Measurements from ENCODE around the gene ALKBH6. TPM values are rescaled to one million over a fixed set of nuclear protein-coding genes. Genes with fewer than 3 reads are reported as not detected.

The ALKBH6 gene
- total RNA-seq, 1 donor from 2014 or later = 16.0 TPM

- peaks cover 9% of the 10 kb centered on the region for H3K27me3 Mint-ChIP-seq (ENCODE audit: unreplicated experiment)
- no peak overlapping the region for H3K4me3 Mint-ChIP-seq (ENCODE audit: unreplicated experiment)
- TF ChIP-seq CTCF (IDR thresholded peaks at IDR 0.05) = no peak
- no peak overlapping the region for H3K27ac Mint-ChIP-seq (ENCODE audit: unreplicated experiment)
- no peaks in the 10 kb centered on the region for H3K36me3 Mint-ChIP-seq (ENCODE audit: unreplicated experiment)
- no peak for DNase-seq (ENCODE audit: extremely low spot score, unreplicated experiment)
- no peaks in the 10 kb centered on the region for H3K9me3 Mint-ChIP-seq (ENCODE audit: unreplicated experiment)
- H3K4me1 Mint-ChIP-seq (ENCODE audit: unreplicated experiment) = no peaks in the 10 kb centered on the region
Observed at GRCh38 chr19:35978832-35979365, 35.1 kb downstream of the ALKBH6 start.

DNA sequence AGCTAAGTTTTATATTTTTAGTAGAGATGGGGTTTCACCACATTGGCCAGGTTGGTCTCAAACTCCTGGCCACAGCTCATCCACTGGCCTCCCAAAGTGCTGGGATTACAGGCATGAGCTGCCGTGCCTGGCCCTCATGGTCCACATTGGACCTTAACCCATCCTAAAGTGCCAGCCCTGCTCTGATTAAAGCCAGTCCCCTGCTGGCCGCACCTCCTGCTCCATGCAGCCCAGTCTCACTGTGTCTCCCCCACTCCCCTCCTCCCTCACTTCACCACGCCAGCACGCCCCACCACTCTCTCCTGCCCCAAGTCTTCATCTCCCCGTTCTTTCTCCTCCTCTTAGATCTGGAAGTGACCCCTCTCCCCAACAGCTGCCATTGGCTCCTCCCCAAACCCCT lies 35.7 kb downstream of the ALKBH6 start:
- DNase-seq (ENCODE audit: extremely low spot score, unreplicated experiment) = no peak
- Mint-ChIP-seq H3K4me3 (ENCODE audit: unreplicated experiment) (no peak overlapping the region), H3K4me1 (ENCODE audit: unreplicated experiment) (no peaks in the 10 kb centered on the region), H3K27me3 (ENCODE audit: unreplicated experiment) (peaks cover 9% of the 10 kb centered on the region), H3K9me3 (ENCODE audit: unreplicated experiment) (no peaks in the 10 kb centered on the region), H3K36me3 (ENCODE audit: unreplicated experiment) (no peaks in the 10 kb centered on the region), H3K27ac (ENCODE audit: unreplicated experiment) (no peak overlapping the region)
- TF ChIP-seq CTCF (IDR thresholded peaks at IDR 0.05) = no peak

- no peak for DNase-seq (ENCODE audit: extremely low spot score, unreplicated experiment)
- Mint-ChIP-seq H3K36me3 (ENCODE audit: unreplicated experiment) (no peaks in the 10 kb centered on the region), H3K4me3 (ENCODE audit: unreplicated experiment) (no peak overlapping the region), H3K9me3 (ENCODE audit: unreplicated experiment) (no peaks in the 10 kb centered on the region), H3K4me1 (ENCODE audit: unreplicated experiment) (no peaks in the 10 kb centered on the region), H3K27me3 (ENCODE audit: unreplicated experiment) (peaks cover 9% of the 10 kb centered on the region), H3K27ac (ENCODE audit: unreplicated experiment) (no peak overlapping the region)
- TF ChIP-seq CTCF (IDR thresholded peaks at IDR 0.05) = no peak
Observed at GRCh38 chr19:35977446-35978222, 36.4 kb downstream of the ALKBH6 start.

- H3K27ac Mint-ChIP-seq (ENCODE audit: unreplicated experiment) = no peak overlapping the region
- H3K27me3 Mint-ChIP-seq (ENCODE audit: unreplicated experiment) = peaks cover 6% of the 10 kb centered on the region
- H3K9me3 Mint-ChIP-seq (ENCODE audit: unreplicated experiment) = no peaks in the 10 kb centered on the region
- TF ChIP-seq CTCF (IDR thresholded peaks at IDR 0.05) = no peak
- no peak for DNase-seq (ENCODE audit: extremely low spot score, unreplicated experiment)
- no peak overlapping the region for H3K4me3 Mint-ChIP-seq (ENCODE audit: unreplicated experiment)
- H3K36me3 Mint-ChIP-seq (ENCODE audit: unreplicated experiment) = no peaks in the 10 kb centered on the region
- no peaks in the 10 kb centered on the region for H3K4me1 Mint-ChIP-seq (ENCODE audit: unreplicated experiment)
Observed at GRCh38 chr19:35975608-35976214, 38.3 kb downstream of the ALKBH6 start.

DNA sequence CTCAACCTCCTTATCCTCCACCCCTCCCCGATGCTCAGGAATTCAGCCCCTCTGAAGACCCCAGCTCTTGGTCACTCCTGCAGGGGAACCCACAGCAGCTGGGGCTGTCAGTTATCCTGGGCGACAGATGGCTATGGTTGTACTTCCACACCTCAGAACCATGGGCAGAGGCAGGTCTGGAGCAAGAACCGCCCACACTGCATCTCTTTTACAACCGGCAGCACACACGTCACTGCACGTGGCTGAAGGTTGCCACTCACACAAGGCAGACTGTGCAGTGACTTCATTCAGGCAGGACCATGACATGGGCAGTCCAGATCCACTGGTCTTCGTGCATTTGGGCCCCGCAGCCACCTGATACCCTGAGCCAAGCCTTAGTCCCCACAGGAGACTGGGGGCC lies 40.5 kb downstream of the ALKBH6 start:
- no peak overlapping the region for H3K27ac Mint-ChIP-seq (ENCODE audit: unreplicated experiment)
- H3K4me3 Mint-ChIP-seq (ENCODE audit: unreplicated experiment) = no peak overlapping the region
- no peak for TF ChIP-seq CTCF (IDR thresholded peaks at IDR 0.05)
- no peaks in the 10 kb centered on the region for H3K36me3 Mint-ChIP-seq (ENCODE audit: unreplicated experiment)
- DNase-seq (ENCODE audit: extremely low spot score, unreplicated experiment) = no peak
- H3K27me3 Mint-ChIP-seq (ENCODE audit: unreplicated experiment) = peaks cover 9% of the 10 kb centered on the region
- no peaks in the 10 kb centered on the region for H3K9me3 Mint-ChIP-seq (ENCODE audit: unreplicated experiment)
- no peaks in the 10 kb centered on the region for H3K4me1 Mint-ChIP-seq (ENCODE audit: unreplicated experiment)
